ENCODE data around the gene NCBP2L.

NCBP2L gene

GRCh38 chrX:107730991-107731766 lies 46.4 kb upstream of the NCBP2L start:
- no peak overlapping the region for H4K91ac ChIP-seq (ENCODE audit: low read depth, low read length, poor library complexity)
- H3K27me3 ChIP-seq (ENCODE audit: control insufficient read depth in 3 of 3, insufficient read depth in 3 of 3, low read depth in 1 of 3, low read length in 3 of 3): peaks cover 0 to 18% (median 0%) of the 10 kb centered on the region in 3 experiments
- no peak overlapping the region for H3K9ac ChIP-seq (ENCODE audit: low read depth, low read length, poor library complexity)
- no peak overlapping the region for H3K4me2 ChIP-seq (ENCODE audit: insufficient read depth, low read length, poor library complexity, severe bottlenecking)
- no peak overlapping the region for H4K8ac ChIP-seq (ENCODE audit: low read depth, low read length)
- H3K79me1 ChIP-seq (ENCODE audit: low read depth, low read length): no peaks in the 10 kb centered on the region
- H3K18ac ChIP-seq (ENCODE audit: low read length): no peak overlapping the region
- no peak overlapping the region for H2BK15ac ChIP-seq (ENCODE audit: low read length)
- H3K9me3 ChIP-seq (replicated peaks in 1 of 2; ENCODE audit: control insufficient read depth in 2 of 2, insufficient read depth in 1 of 2, low read depth in 1 of 2, low read length in 2 of 2): no peaks in the 10 kb centered on the region
- no CpG with 5 or more reads among the region's 9 CpGs for WGBS, 2 donors (ENCODE audit: extremely low coverage in 2 of 2, insufficient read length in 2 of 2, insufficient replicate concordance in 1 of 2)
- H3K4me3 ChIP-seq (ENCODE audit: low read length in 2 of 2): no peak overlapping the region
- no peaks in the 10 kb centered on the region for H3K36me3 ChIP-seq (replicated peaks in 1 of 2; ENCODE audit: control insufficient read depth in 2 of 2, insufficient read depth in 2 of 2, low read length in 2 of 2)
- no peak overlapping the region for H3K27ac ChIP-seq (replicated peaks; ENCODE audit: low read length)
- H3K4ac ChIP-seq (ENCODE audit: low read length): no peak overlapping the region
- H3K14ac ChIP-seq (ENCODE audit: low read length): peak overlapping the region; percentile 82
- no peak overlapping the region for H2BK120ac ChIP-seq (ENCODE audit: low read depth, low read length)
- H2BK5ac ChIP-seq (ENCODE audit: low read length): no peak overlapping the region
- peaks cover 0 to 6% of the 10 kb centered on the region in 2 donors for H3K4me1 ChIP-seq (ENCODE audit: control insufficient read depth in 2 of 2, insufficient read depth in 1 of 2, low read depth in 1 of 2, low read length in 2 of 2)
- no peak overlapping the region for H2AFZ ChIP-seq (ENCODE audit: low read length)
- H3K23ac ChIP-seq (ENCODE audit: low read depth, low read length, poor library complexity): no peak overlapping the region
- H2BK12ac ChIP-seq (ENCODE audit: low read length): no peak overlapping the region
- DNase-seq (ENCODE audit: low spot score): no peak
- no peak overlapping the region for H2AK5ac ChIP-seq (ENCODE audit: low read depth, low read length)

- Histone ChIP-seq H2BK12ac (ENCODE audit: low read length) (no peak overlapping the region), H3K14ac (ENCODE audit: low read length) (peak overlapping the region; percentile 82), H2AK5ac (ENCODE audit: low read depth, low read length) (no peak overlapping the region), H4K91ac (ENCODE audit: low read depth, low read length, poor library complexity) (no peak overlapping the region), H3K4ac (ENCODE audit: low read length) (no peak overlapping the region), H3K27me3 (ENCODE audit: control insufficient read depth in 3 of 3, insufficient read depth in 3 of 3, low read depth in 1 of 3, low read length in 3 of 3) (peaks cover 0 to 22% (median 0%) of the 10 kb centered on the region in 3 experiments), H3K4me3 (ENCODE audit: low read length in 2 of 2) (no peak overlapping the region), H3K4me1 (ENCODE audit: control insufficient read depth in 2 of 2, insufficient read depth in 1 of 2, low read depth in 1 of 2, low read length in 2 of 2) (peaks cover 0 to 9% of the 10 kb centered on the region in 2 donors), H2BK120ac (ENCODE audit: low read depth, low read length) (no peak overlapping the region), H3K18ac (ENCODE audit: low read length) (no peak overlapping the region), H2BK5ac (ENCODE audit: low read length) (no peak overlapping the region), H3K23ac (ENCODE audit: low read depth, low read length, poor library complexity) (no peak overlapping the region), H3K9ac (ENCODE audit: low read depth, low read length, poor library complexity) (no peak overlapping the region), H3K36me3 (replicated peaks in 1 of 2; ENCODE audit: control insufficient read depth in 2 of 2, insufficient read depth in 2 of 2, low read length in 2 of 2) (no peaks in the 10 kb centered on the region), H3K9me3 (replicated peaks in 1 of 2; ENCODE audit: control insufficient read depth in 2 of 2, insufficient read depth in 1 of 2, low read depth in 1 of 2, low read length in 2 of 2) (no peaks in the 10 kb centered on the region), H3K27ac (replicated peaks; ENCODE audit: low read length) (no peak overlapping the region), H2AFZ (ENCODE audit: low read length) (peak overlapping the region; percentile 49), H4K8ac (ENCODE audit: low read depth, low read length) (no peak overlapping the region), H3K4me2 (ENCODE audit: insufficient read depth, low read length, poor library complexity, severe bottlenecking) (no peak overlapping the region), H3K79me1 (ENCODE audit: low read depth, low read length) (no peaks in the 10 kb centered on the region), H2BK15ac (ENCODE audit: low read length) (no peak overlapping the region)
- DNase-seq (ENCODE audit: low spot score): no peak
- WGBS, 2 donors (ENCODE audit: extremely low coverage in 2 of 2, insufficient read length in 2 of 2, insufficient replicate concordance in 1 of 2): no CpG with 5 or more reads among the region's 7 CpGs
Measured at GRCh38 chrX:107731831-107732502, 45.6 kb upstream of the NCBP2L start.

GRCh38 chrX:107733686-107734085 lies 43.8 kb upstream of the NCBP2L start:
- Histone ChIP-seq H3K27ac (replicated peaks; ENCODE audit: low read length) (no peak overlapping the region), H3K23ac (ENCODE audit: low read depth, low read length, poor library complexity) (no peak overlapping the region), H3K4me1 (ENCODE audit: control insufficient read depth in 2 of 2, insufficient read depth in 1 of 2, low read depth in 1 of 2, low read length in 2 of 2) (peaks cover 0 to 9% of the 10 kb centered on the region in 2 donors), H3K18ac (ENCODE audit: low read length) (no peak overlapping the region), H3K9ac (ENCODE audit: low read depth, low read length, poor library complexity) (no peak overlapping the region), H2AFZ (ENCODE audit: low read length) (no peak overlapping the region), H2AK5ac (ENCODE audit: low read depth, low read length) (no peak overlapping the region), H2BK15ac (ENCODE audit: low read length) (no peak overlapping the region), H3K27me3 (ENCODE audit: control insufficient read depth in 3 of 3, insufficient read depth in 3 of 3, low read depth in 1 of 3, low read length in 3 of 3) (peaks cover 0 to 25% (median 0%) of the 10 kb centered on the region in 3 experiments), H4K91ac (ENCODE audit: low read depth, low read length, poor library complexity) (no peak overlapping the region), H3K4me3 (ENCODE audit: low read length in 2 of 2) (no peak overlapping the region), H3K9me3 (replicated peaks in 1 of 2; ENCODE audit: control insufficient read depth in 2 of 2, insufficient read depth in 1 of 2, low read depth in 1 of 2, low read length in 2 of 2) (no peaks in the 10 kb centered on the region), H2BK5ac (ENCODE audit: low read length) (no peak overlapping the region), H3K36me3 (replicated peaks in 1 of 2; ENCODE audit: control insufficient read depth in 2 of 2, insufficient read depth in 2 of 2, low read length in 2 of 2) (no peaks in the 10 kb centered on the region), H3K79me1 (ENCODE audit: low read depth, low read length) (no peaks in the 10 kb centered on the region), H3K14ac (ENCODE audit: low read length) (no peak overlapping the region), H3K4ac (ENCODE audit: low read length) (no peak overlapping the region), H3K4me2 (ENCODE audit: insufficient read depth, low read length, poor library complexity, severe bottlenecking) (no peak overlapping the region), H2BK12ac (ENCODE audit: low read length) (no peak overlapping the region), H2BK120ac (ENCODE audit: low read depth, low read length) (no peak overlapping the region), H4K8ac (ENCODE audit: low read depth, low read length) (no peak overlapping the region)
- DNase-seq (ENCODE audit: low spot score): no peak
- no CpG with 5 or more reads among the region's 4 CpGs for WGBS, 2 donors (ENCODE audit: extremely low coverage in 2 of 2, insufficient read length in 2 of 2, insufficient replicate concordance in 1 of 2)

- Histone ChIP-seq H2BK12ac (ENCODE audit: low read length) (no peak overlapping the region), H3K27me3 (ENCODE audit: control insufficient read depth in 3 of 3, insufficient read depth in 3 of 3, low read depth in 1 of 3, low read length in 3 of 3) (peaks cover 0 to 25% (median 0%) of the 10 kb centered on the region in 3 experiments), H3K14ac (ENCODE audit: low read length) (no peak overlapping the region), H3K4me1 (ENCODE audit: control insufficient read depth in 2 of 2, insufficient read depth in 1 of 2, low read depth in 1 of 2, low read length in 2 of 2) (peaks cover 0 to 9% of the 10 kb centered on the region in 2 donors), H2AFZ (ENCODE audit: low read length) (no peak overlapping the region), H2BK120ac (ENCODE audit: low read depth, low read length) (no peak overlapping the region), H3K27ac (replicated peaks; ENCODE audit: low read length) (no peak overlapping the region), H2BK5ac (ENCODE audit: low read length) (no peak overlapping the region), H3K9me3 (replicated peaks in 1 of 2; ENCODE audit: control insufficient read depth in 2 of 2, insufficient read depth in 1 of 2, low read depth in 1 of 2, low read length in 2 of 2) (no peaks in the 10 kb centered on the region), H3K4ac (ENCODE audit: low read length) (no peak overlapping the region), H3K36me3 (replicated peaks in 1 of 2; ENCODE audit: control insufficient read depth in 2 of 2, insufficient read depth in 2 of 2, low read length in 2 of 2) (no peaks in the 10 kb centered on the region), H3K9ac (ENCODE audit: low read depth, low read length, poor library complexity) (no peak overlapping the region), H2AK5ac (ENCODE audit: low read depth, low read length) (no peak overlapping the region), H2BK15ac (ENCODE audit: low read length) (no peak overlapping the region), H3K4me2 (ENCODE audit: insufficient read depth, low read length, poor library complexity, severe bottlenecking) (no peak overlapping the region), H4K91ac (ENCODE audit: low read depth, low read length, poor library complexity) (no peak overlapping the region), H4K8ac (ENCODE audit: low read depth, low read length) (no peak overlapping the region), H3K79me1 (ENCODE audit: low read depth, low read length) (no peaks in the 10 kb centered on the region), H3K4me3 (ENCODE audit: low read length in 2 of 2) (no peak overlapping the region), H3K18ac (ENCODE audit: low read length) (no peak overlapping the region), H3K23ac (ENCODE audit: low read depth, low read length, poor library complexity) (no peak overlapping the region)
- WGBS, 2 donors (ENCODE audit: extremely low coverage in 2 of 2, insufficient read length in 2 of 2, insufficient replicate concordance in 1 of 2): no CpG with 5 or more reads among the region's 3 CpGs
- DNase-seq (ENCODE audit: low spot score): no peak
Measured at GRCh38 chrX:107734646-107735045, 42.9 kb upstream of the NCBP2L start.
